SU-DHL-6 (cell line): ENCODE data around the gene ISX.

Experiments used
- CTCF ChIP-seq: fragments of 200-600 bp; sonication (generic); IDR thresholded peaks from one replicate; pipeline ENCODE4 v1.5.1; 2017; ENCODE audit warnings: antibody characterized with exemption, mild to moderate bottlenecking, low read length, moderate library complexity; ENCODE audit not compliant: insufficient read depth, poor library complexity, severe bottlenecking
- EZH2phosphoT487 ChIP-seq: fragments of 200-600 bp; sonication (generic), shearing (Covaris generic); conservative IDR thresholded peaks from 2 replicates; pipeline ENCODE4 v1.6.1; 2018; ENCODE audit warnings: mild to moderate bottlenecking, antibody characterized with exemption, low read length, moderate library complexity, mixed read lengths

GRCh38 chr22:35133702-35134380 lies 67.9 kb downstream of the ISX start:
- no peak for TF ChIP-seq CTCF
- TF ChIP-seq EZH2phosphoT487: no peak
